ENCODE data around the gene FNDC3B.

DNA sequence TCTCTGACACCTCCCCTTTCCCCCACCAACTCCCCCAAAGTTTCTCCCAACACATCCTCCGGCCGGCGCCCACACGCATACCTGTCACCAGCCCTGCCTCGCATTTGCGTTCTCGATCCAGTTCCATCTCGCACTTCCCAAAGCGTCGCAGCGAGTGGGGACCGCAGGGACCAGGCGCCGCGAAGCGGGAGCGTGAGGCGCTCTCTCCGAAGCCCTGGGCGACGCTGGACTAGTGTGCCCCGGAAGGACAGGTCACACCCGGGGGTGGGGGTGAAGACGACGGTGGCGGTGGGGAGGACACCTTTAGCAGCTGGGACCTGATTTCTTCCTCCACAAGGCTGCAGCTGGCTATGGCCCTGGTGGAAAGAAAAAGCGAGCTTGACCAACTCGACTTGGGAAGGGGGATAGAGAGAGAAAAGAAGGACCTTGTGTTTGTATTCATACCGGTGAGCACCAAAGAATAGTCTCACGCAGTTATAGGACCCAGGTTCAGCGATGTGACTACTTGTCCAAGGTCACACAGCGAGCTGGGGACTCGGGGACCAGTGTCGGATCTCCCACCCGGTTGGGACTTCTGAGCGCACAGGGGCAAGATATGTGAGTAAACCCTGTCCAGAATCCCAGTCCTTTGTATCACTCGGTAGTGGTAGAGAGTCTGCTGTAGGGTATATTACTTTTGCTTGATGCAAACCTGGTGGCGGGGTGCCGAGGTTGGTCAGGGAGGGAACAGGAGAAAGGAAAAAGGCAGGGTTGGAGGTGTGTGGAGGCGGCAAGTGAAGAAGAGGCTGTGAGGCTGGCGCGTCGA lies 409.5 kb downstream of the FNDC3B start:
- TF ChIP-seq POLR2A (IDR thresholded peaks at IDR 0.05; ENCODE audit: low read depth) (no peak), POLR2AphosphoS5 (IDR thresholded peaks at IDR 0.05) (no peak)

All from esophagus muscularis mucosa (tissue), 2 donors.